GM15510 (cell line): Measurements from ENCODE around the gene PPFIA1.

Experiments
- POLR2A ChIP-seq: IDR thresholded peaks from 3 replicates; pipeline ENCODE4 v1.6.1; 2011; ENCODE audit warnings: borderline replicate concordance; ENCODE audit not compliant: insufficient read length; ENCODE audit errors: extremely low read depth

Gene PPFIA1

GRCh38 chr11:70270877-70271648 is 573 bp downstream of the PPFIA1 start:
- TF ChIP-seq POLR2A = no peak

GRCh38 chr11:70271649-70271953 is 1.1 kb downstream of the PPFIA1 start:
- TF ChIP-seq POLR2A = no peak

- no peak for TF ChIP-seq POLR2A
Measured at GRCh38 chr11:70272009-70272408, 1.5 kb downstream of the PPFIA1 start.

- TF ChIP-seq POLR2A = no peak
Measured at GRCh38 chr11:70278994-70279393, 8.5 kb downstream of the PPFIA1 start.

- TF ChIP-seq POLR2A = no peak
Measured at GRCh38 chr11:70281156-70281609, 10.7 kb downstream of the PPFIA1 start.

- no peak for TF ChIP-seq POLR2A
Measured at GRCh38 chr11:70282012-70282411, 11.5 kb downstream of the PPFIA1 start.

- TF ChIP-seq POLR2A = no peak
Measured at GRCh38 chr11:70288721-70289120, 18.2 kb downstream of the PPFIA1 start.

GRCh38 chr11:70289582-70289981 is 19.1 kb downstream of the PPFIA1 start:
- TF ChIP-seq POLR2A = no peak

GRCh38 chr11:70290361-70291065 is 20.0 kb downstream of the PPFIA1 start:
- TF ChIP-seq POLR2A = no peak

GRCh38 chr11:70292166-70292565 is 21.7 kb downstream of the PPFIA1 start:
- TF ChIP-seq POLR2A = no peak

GRCh38 chr11:70292863-70293262 is 22.4 kb downstream of the PPFIA1 start:
- TF ChIP-seq POLR2A = no peak

GRCh38 chr11:70296681-70297080 is 26.2 kb downstream of the PPFIA1 start:
- no peak for TF ChIP-seq POLR2A

- no peak for TF ChIP-seq POLR2A
Measured at GRCh38 chr11:70297341-70297740, 26.9 kb downstream of the PPFIA1 start.

- no peak for TF ChIP-seq POLR2A
Measured at GRCh38 chr11:70298243-70298915, 27.9 kb downstream of the PPFIA1 start.

- TF ChIP-seq POLR2A = no peak
Measured at GRCh38 chr11:70299636-70300035, 29.1 kb downstream of the PPFIA1 start.
